ENCODE results near the gene PRR15.

Gene PRR15

DNA sequence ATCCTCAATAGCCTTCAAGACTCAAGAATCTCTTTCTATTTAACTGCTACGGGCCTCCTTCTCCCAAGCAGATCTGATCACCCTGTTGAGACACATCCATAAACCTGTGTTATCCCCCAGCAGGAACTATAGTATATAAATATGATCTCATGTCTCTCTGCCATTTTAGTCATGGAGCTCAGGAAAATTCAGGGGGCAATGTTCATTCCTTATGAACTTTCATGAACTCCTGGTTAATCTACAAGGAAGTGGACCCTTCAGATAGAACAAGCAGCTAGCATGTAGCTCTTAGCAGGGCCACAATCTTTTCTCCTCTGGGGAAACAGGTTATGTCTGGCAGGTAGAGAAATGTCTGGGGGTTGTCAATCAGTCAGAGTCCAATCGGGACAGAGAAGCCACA is 8.9 kb downstream of the PRR15 start:
- no peak for DNase-seq

DNA sequence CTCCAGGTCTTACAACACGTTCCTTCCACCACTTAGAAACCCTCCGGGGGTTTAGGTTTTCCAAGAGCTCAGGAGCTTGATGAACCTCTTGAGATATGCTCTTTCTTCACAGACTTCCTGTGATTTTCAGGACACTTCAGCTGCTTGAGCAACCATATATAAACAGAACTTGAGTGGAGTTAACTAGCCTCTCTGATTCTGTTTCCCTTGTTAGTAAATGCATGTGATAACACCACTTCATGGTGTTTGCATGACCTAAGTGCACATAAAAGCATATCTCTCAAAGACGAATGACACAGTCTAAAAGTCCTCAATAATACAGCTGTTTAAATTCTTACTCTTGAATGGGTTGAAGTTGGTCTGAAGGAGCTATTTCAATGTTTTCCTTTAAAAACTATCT is 9.9 kb downstream of the PRR15 start:
- DNase-seq = no peak

GRCh38 chr7:29574659-29575058 is 11.0 kb downstream of the PRR15 start:
- no peak for DNase-seq

- DNase-seq = no peak
Measured at GRCh38 chr7:29587195-29587808, 23.7 kb downstream of the PRR15 start.

GRCh38 chr7:29588212-29588611 is 24.6 kb downstream of the PRR15 start:
- DNase-seq = no peak

- peak; percentile 46 to 54 for DNase-seq
Measured at GRCh38 chr7:29588900-29589696, 25.5 kb downstream of the PRR15 start.

- DNase-seq = no peak
Measured at GRCh38 chr7:29592866-29593265, 29.2 kb downstream of the PRR15 start.

DNA sequence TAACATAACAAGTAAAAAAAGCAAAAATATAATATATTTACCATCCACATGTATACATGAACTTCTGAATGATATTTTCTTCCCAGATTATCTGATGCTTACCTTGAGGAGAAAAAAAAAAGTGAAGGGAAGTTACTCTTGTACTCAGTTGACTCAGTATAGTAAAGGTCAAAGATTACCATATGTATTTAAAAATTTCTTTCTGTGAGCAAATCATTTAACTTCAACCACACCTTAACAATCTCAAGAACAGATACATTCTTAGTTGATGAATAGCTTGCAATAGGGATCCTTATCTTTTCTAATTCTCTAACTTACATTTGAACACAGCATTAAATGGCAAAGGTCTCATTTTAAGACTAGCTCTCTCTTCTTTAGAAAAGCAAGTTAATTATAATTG is 29.8 kb downstream of the PRR15 start:
- DNase-seq = no peak

GRCh38 chr7:29596593-29597178 is 33.1 kb downstream of the PRR15 start:
- DNase-seq = no peak

DNA sequence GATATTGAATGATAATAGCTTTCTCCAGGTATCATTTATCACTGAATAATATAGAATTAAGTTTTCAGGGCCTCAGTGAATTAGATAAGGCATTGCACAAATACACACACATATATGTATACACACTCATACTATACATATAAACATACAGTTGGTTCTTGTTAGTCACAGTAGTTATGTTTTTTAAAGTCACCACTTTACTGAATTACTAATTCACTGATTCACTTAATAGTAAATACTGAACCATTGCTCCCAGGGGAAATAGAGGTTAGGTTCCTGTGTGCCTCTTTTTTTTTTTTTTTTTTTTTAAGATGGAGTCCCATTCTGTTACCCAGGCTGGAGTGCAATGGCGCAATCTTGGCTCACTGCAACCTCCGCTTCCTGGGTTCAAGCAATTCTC is 33.6 kb downstream of the PRR15 start:
- no peak for DNase-seq

DNA sequence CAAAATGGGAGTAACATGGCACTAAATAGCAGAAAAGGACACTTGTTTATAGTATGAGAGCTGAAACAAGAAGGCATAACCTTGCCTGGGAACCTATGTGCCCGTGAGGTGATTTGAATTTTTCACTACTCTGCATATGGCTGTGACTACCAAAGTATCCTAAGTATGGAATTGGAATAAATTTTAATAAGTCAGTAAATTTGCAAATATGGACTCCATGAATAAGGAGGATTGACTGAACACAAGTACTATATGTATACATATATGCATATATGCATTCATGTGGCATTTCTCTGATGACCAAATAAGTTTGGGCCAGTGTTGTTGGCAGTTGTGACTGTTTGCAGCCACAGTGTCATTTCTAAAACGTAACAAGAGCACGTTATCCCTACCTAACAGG is 34.5 kb downstream of the PRR15 start:
- DNase-seq = no peak

DNA sequence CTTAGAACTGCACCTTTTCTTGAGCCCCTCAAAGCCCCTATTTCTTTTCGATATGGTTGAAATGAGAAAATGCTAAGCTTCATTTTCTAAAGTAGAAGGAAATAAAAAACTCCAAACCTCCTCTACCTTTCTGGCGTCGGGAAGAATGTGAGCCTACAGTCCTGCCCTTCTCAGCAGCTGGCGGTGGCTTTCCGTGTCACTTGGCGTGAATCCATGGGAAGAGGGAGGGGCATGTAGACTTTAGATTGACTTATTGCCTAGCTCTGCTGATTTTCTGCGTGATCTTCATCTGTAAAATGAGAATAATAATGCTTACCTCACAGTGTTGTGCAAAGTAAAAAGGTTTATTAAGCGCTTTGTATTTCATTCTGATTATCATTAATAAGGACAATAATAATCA is 35.0 kb downstream of the PRR15 start:
- peak; percentile 25 to 59 for DNase-seq

- DNase-seq = no peak
Measured at GRCh38 chr7:29599026-29599425, 35.4 kb downstream of the PRR15 start.

GRCh38 chr7:29600661-29601060 is 37.0 kb downstream of the PRR15 start:
- DNase-seq = no peak

DNA sequence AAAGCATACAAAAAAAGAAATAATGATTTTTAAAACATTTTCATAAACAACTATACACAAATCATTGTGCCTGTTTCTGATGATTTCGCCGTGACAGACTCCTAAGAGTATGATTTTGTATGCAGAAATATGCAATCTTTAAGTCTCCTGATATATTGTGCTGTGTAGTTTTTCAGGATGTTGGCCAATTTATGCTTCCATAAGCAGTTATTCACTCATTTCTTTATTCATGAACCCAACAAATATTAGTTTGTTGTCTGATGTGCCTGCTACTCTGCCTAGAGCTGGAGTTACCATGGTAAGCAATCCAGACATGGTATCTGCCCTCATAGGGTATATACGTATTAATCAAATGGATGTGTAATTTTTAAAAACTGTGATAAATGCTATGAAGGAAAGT is 40.4 kb downstream of the PRR15 start:
- DNase-seq = no peak

DNA sequence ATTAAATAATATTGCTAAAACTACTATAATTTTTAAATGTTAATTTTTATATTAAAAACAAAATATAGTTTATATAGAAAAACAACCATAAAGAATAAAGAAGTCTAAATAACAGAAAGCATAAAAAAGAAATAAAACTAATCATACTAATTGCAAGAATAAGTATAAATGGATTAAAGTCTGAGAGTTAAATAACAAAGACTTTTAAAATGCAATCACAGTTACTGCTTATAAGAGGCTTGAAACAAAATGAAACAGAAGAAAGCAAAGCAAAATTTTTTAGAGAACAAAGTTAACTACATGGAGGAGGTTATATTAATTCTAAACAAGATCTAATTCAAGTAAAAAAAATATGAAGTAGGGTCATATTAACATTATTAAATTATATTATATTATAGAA is 41.1 kb downstream of the PRR15 start:
- DNase-seq = no peak

- DNase-seq = no peak
Measured at GRCh38 chr7:29605671-29606070, 42.0 kb downstream of the PRR15 start.

GRCh38 chr7:29606287-29606721 is 42.7 kb downstream of the PRR15 start:
- DNase-seq = no peak

DNA sequence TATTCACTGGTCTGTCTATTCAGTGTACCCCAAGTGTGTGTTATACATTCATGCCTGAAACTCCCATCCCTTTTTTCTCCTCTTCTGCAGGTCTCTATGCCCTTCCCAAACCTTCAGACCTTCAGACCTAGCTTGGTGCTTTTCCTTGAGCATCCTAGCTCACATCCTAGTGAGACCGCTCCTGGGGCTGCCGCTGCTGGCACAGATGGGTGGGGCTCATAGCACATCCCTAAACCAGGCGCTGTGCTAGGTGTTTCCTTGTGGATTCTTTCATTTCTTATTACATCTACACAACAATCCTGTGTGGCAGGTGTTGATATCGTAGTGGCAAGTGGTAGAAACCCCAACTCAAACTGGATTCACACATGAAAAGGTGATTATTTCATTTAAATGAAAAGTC is 43.2 kb downstream of the PRR15 start:
- DNase-seq = no peak

GRCh38 chr7:29607259-29607658 is 43.6 kb downstream of the PRR15 start:
- DNase-seq = no peak

- no peak for DNase-seq
Measured at GRCh38 chr7:29607889-29608288, 44.3 kb downstream of the PRR15 start.

- peak; percentile 54 to 62 for DNase-seq
Measured at GRCh38 chr7:29609162-29610037, 45.8 kb downstream of the PRR15 start.

GRCh38 chr7:29610086-29610485 is 46.5 kb downstream of the PRR15 start:
- DNase-seq = no peak

Data from NCI-H2081 (cell line).